Measurements from ENCODE around the gene MTHFS.
A peak's percentile ranks its signal among the peaks of the same experiment; 100 is the strongest.

The MTHFS gene

DNA sequence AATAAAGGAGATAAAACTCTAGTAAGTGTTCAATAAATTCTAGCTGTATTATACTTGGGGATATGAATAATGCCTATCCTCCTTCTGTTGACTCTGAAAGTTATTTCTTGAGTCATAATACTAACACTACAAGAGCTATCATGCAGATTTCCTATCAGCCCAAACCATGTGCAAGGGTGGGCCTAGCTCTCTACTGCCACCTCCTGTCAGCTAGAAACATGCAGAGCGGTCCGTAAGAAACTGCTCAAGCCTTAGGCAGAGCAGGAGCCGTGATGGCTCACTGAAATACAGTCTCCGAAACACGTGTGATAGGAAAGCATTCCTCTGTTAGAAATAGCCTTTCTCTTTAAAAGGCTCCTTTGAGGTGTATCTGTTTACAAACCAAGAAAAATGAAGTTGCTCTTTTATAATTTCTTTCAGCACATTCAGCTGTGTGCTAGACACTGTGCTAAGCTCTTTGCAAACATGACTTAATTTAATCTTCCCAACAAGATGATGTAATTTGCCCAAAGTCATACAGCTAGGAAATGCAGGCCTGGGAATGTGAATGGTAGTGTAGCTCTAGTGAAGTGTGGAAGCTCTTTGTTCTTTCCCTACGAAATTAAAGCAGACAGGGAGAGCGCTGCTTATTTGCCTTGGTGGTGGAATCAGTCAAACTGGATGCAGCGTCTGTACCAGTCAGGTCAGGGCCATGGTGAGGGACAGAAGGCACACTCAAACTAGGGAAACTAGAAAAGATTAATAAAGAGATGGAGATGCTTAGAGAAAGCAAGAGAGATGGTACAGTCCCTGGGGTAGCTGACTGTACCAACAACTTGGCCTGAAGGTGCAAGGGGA, 43.1 kb downstream of the MTHFS start:
- H3K4me1 ChIP-seq (ENCODE audit: control insufficient read depth in 1 of 2, insufficient read depth in 1 of 2, low read depth in 1 of 2, low read length in 1 of 2): peaks cover 0 to 6% of the 10 kb centered on the region in 2 experiments
- H3K36me3 ChIP-seq: peaks cover 72% of the 10 kb centered on the region
- no peaks in the 10 kb centered on the region for H3K27me3 ChIP-seq
- H3K27ac ChIP-seq: peak overlapping the region; percentile 4
- TF ChIP-seq CTCF (IDR thresholded peaks at IDR 0.05): peak; percentile 42
- no peak overlapping the region for H3K4me3 ChIP-seq (ENCODE audit: low read depth in 1 of 2, low read length in 1 of 2)
- no peaks in the 10 kb centered on the region for H3K9me3 ChIP-seq

GRCh38 chr15:79849789-79850188, 47.0 kb downstream of the MTHFS start:
- Histone ChIP-seq H3K27ac (no peak overlapping the region), H3K36me3 (peaks cover 85% of the 10 kb centered on the region), H3K27me3 (no peaks in the 10 kb centered on the region), H3K4me1 (ENCODE audit: control insufficient read depth in 1 of 2, insufficient read depth in 1 of 2, low read depth in 1 of 2, low read length in 1 of 2) (no peaks in the 10 kb centered on the region), H3K9me3 (no peaks in the 10 kb centered on the region), H3K4me3 (ENCODE audit: low read depth in 1 of 2, low read length in 1 of 2) (no peak overlapping the region)
- no peak for TF ChIP-seq CTCF (IDR thresholded peaks at IDR 0.05)

GRCh38 chr15:79846539-79846938, 50.3 kb downstream of the MTHFS start:
- Histone ChIP-seq H3K9me3 (no peaks in the 10 kb centered on the region), H3K27ac (no peak overlapping the region), H3K27me3 (no peaks in the 10 kb centered on the region), H3K36me3 (peaks cover 86% of the 10 kb centered on the region), H3K4me1 (ENCODE audit: control insufficient read depth in 1 of 2, insufficient read depth in 1 of 2, low read depth in 1 of 2, low read length in 1 of 2) (no peaks in the 10 kb centered on the region), H3K4me3 (ENCODE audit: low read depth in 1 of 2, low read length in 1 of 2) (no peak overlapping the region)
- TF ChIP-seq CTCF (IDR thresholded peaks at IDR 0.05): no peak

DNA sequence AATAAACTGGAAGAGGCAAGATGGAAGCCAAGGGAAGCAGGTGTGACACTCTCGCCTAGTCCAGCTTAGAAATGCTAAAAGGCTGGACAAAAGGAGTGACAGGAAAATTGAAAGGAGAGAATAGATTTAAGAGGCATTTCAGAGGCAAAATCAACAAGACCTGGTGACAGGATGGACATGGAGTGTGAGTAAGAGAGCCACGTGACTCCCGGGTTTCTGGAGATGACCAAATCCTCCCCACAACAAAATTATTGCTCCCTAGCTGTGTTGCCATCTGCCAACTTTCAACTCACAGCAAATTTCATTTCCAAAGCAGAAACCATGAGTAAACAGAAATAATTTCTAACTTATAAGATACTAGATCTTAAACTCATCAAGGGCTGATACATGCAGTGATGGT, 52.6 kb downstream of the MTHFS start:
- no peak for TF ChIP-seq CTCF (IDR thresholded peaks at IDR 0.05)
- H3K36me3 ChIP-seq: peaks cover 87% of the 10 kb centered on the region

DNA sequence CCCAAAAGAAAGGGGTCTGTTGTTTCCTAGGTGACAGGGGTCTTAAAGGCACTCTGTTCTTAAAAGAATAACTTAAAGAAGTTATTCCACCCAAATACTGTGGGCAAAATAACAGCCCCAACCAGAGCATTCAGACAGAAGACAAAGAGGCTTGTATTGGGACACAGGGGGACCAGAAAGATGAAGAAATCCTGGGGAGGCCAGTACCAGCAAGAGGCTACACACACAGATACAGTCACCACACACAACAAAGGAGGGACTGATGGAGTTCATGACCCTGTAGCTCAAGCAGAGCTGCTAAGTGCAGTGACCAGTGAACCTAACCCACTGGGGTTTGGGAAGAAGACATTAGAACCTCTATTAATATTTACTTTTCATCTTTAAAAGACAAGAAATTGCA, 59.0 kb downstream of the MTHFS start:
- Histone ChIP-seq H3K36me3 (peaks cover 94% of the 10 kb centered on the region), H3K4me3 (ENCODE audit: low read depth in 1 of 2, low read length in 1 of 2) (no peak overlapping the region), H3K9me3 (no peaks in the 10 kb centered on the region), H3K27ac (no peak overlapping the region), H3K4me1 (ENCODE audit: control insufficient read depth in 1 of 2, insufficient read depth in 1 of 2, low read depth in 1 of 2, low read length in 1 of 2) (no peaks in the 10 kb centered on the region), H3K27me3 (no peaks in the 10 kb centered on the region)
- no peak for TF ChIP-seq CTCF (IDR thresholded peaks at IDR 0.05)

More for the DNA sequence above, 52.6 kb downstream of the MTHFS start:
- no peak overlapping the region for H3K27ac ChIP-seq
- H3K9me3 ChIP-seq: no peaks in the 10 kb centered on the region
- no peaks in the 10 kb centered on the region for H3K27me3 ChIP-seq
- H3K4me3 ChIP-seq (ENCODE audit: low read depth in 1 of 2, low read length in 1 of 2): no peak overlapping the region
- H3K4me1 ChIP-seq (ENCODE audit: control insufficient read depth in 1 of 2, insufficient read depth in 1 of 2, low read depth in 1 of 2, low read length in 1 of 2): no peaks in the 10 kb centered on the region

Measured in neutrophil (primary cell).